WERI-Rb-1 (cell line): Measurements from ENCODE around the gene BSCL2.

Experiments used
- DNase-seq: peaks from one replicate; pipeline ENCODE4 v3.0.0-alpha.2; 2020
- H3K27ac ChIP-seq: fragments of 250-450 bp; sonication (Bioruptor Pico); 2 replicates; pipeline ENCODE4 v1.5.1; 2020; ENCODE audit warnings: mild to moderate bottlenecking, moderate library complexity
- H3K27me3 ChIP-seq: fragments of 250-450 bp; sonication (Bioruptor Pico); 2 replicates; pipeline ENCODE4 v1.5.1; 2021; ENCODE audit warnings: mild to moderate bottlenecking, low read depth, moderate library complexity; ENCODE audit not compliant: insufficient read depth, severe bottlenecking
- H3K36me3 ChIP-seq: fragments of 250-450 bp; sonication (Bioruptor Pico); 2 replicates; pipeline ENCODE4 v1.5.1; 2020; ENCODE audit warnings: mild to moderate bottlenecking, moderate library complexity
- H3K4me3 ChIP-seq: 2 replicates; pipeline ENCODE4 v1.5.1; 2011; ENCODE audit warnings: low read depth, mild to moderate bottlenecking, control low read depth, low read length
- H3K9me3 ChIP-seq: fragments of 250-450 bp; sonication (Bioruptor Pico); 2 replicates; pipeline ENCODE4 v1.5.1; 2021; ENCODE audit warnings: mild to moderate bottlenecking, moderate library complexity; ENCODE audit not compliant: severe bottlenecking
- TF ChIP-seq, protein P1 (sequence below): IDR thresholded peaks from 2 replicates; pipeline ENCODE4 v1.5.1; 2011; ENCODE audit warnings: low read depth, mild to moderate bottlenecking, control low read depth, inconsistent platforms, low read length

The BSCL2 gene

DNA sequence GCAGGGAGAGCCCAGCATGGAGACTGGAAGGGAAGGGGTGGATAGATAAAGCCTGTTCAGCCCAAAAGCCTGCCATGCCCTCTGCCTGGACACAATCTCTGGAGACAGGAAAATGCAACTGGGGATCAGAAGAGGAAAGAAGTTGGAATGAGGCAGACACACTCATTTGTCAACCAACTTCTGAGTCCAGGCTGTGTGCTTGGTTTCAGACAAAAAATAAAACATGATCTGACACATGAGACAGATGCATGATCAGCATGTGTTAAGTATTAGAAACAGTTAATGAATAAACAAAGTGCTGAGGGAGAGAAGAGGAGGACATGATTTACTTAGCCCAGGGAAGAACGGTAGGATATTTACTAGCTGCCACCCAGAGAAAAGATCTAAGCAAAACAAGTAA lies 18.7 kb downstream of the BSCL2 start:
- H3K27ac ChIP-seq: no peak overlapping the region
- TF ChIP-seq, protein P1, sequence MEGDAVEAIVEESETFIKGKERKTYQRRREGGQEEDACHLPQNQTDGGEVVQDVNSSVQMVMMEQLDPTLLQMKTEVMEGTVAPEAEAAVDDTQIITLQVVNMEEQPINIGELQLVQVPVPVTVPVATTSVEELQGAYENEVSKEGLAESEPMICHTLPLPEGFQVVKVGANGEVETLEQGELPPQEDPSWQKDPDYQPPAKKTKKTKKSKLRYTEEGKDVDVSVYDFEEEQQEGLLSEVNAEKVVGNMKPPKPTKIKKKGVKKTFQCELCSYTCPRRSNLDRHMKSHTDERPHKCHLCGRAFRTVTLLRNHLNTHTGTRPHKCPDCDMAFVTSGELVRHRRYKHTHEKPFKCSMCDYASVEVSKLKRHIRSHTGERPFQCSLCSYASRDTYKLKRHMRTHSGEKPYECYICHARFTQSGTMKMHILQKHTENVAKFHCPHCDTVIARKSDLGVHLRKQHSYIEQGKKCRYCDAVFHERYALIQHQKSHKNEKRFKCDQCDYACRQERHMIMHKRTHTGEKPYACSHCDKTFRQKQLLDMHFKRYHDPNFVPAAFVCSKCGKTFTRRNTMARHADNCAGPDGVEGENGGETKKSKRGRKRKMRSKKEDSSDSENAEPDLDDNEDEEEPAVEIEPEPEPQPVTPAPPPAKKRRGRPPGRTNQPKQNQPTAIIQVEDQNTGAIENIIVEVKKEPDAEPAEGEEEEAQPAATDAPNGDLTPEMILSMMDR: no peak
- DNase-seq: no peak
- no peak overlapping the region for H3K4me3 ChIP-seq
- H3K36me3 ChIP-seq: peaks cover 35% of the 10 kb centered on the region
- H3K9me3 ChIP-seq: no peaks in the 10 kb centered on the region
- no peaks in the 10 kb centered on the region for H3K27me3 ChIP-seq

DNA sequence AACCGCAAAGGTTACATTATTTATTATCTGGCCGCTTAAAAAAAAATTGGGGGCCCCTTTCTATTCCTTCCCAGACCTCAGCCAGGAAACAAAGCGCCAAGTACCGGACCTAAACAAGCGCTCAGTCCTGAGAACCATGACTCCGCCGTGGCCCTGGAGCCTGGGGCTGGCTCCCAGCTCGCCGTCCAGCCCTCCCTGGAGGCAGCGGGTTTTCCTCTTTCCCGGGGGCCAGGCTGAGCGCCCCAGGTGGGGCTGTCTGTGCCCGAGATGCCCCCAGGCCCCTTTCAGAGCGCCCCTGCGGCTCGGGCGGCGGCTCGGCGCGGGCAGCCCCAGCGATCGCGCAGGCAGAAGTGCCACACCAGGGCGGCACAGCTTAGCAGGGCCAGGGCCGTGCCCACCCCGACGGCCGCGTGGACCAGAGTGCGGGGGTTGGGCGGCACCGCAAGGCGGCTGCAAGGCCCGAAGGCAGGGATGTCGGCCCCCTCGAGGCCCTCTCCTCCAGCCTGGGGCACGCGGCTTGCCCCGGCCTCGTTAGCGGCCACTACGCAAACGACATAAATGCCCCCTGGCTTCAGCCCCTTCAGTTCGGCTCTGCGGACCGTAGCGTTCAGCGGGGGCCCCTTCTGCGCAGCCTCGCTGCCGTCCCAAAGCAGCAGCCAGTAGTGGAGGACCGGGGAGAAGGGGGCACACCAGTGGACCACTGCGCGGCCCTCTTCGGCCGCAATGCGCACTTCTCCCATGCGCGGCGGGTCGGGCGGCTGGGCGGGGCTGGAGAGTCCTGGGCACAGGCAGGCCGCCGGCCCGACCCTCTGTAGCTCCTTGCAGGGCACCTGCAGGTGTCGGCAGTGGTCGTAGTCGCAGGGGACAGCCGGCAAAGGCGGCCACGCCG lies 19.5 kb downstream of the BSCL2 start:
- H3K36me3 ChIP-seq: peaks cover 28% of the 10 kb centered on the region
- DNase-seq: no peak
- no peaks in the 10 kb centered on the region for H3K27me3 ChIP-seq
- H3K4me3 ChIP-seq: no peak overlapping the region
- no peaks in the 10 kb centered on the region for H3K9me3 ChIP-seq
- TF ChIP-seq, protein P1: no peak
- no peak overlapping the region for H3K27ac ChIP-seq

DNA sequence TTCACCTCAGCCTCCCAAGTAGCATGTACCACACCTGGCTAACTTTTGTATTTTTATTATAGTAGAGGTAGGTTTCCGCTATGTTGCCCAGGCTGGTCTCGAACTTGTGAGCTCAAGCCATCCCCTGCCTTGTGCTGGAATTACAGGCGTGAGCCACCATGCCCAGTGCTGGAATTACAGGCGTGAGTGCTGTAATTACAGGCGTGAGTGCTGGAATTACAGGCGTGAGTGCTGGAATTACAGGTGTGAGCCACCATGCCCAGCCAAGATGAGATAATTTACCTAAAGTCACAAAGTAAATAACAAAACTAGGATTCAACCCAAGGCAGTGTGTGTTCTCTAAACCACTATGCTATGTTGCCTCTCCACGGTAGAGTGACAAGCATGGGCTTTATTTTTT lies 24.7 kb downstream of the BSCL2 start:
- no peaks in the 10 kb centered on the region for H3K27me3 ChIP-seq
- no peak overlapping the region for H3K4me3 ChIP-seq
- no peaks in the 10 kb centered on the region for H3K9me3 ChIP-seq
- TF ChIP-seq, protein P1: no peak
- H3K36me3 ChIP-seq: peaks cover 9% of the 10 kb centered on the region
- DNase-seq: no peak
- H3K27ac ChIP-seq: no peak overlapping the region

DNA sequence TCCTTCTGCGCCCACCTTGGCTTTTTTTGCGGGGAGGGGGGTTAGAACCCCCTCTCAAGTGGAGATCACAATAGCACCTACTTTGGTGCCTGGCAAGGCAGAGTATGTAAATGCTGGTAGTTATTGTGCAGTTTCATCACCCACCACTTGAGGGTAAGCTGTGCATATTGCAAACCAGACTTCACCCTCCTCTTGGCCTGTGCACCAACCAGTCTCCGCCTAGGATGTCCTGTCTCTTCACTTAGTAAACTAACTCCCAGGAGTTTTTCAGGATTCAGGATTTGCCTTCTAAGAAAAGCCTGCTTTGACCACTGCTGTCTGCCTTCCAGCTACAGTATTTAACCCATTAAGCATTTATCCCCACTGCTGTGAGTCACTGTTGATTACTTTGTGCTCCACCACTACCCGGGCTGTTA lies 26.4 kb downstream of the BSCL2 start:
- H3K36me3 ChIP-seq: peaks cover 26% of the 10 kb centered on the region
- no peak overlapping the region for H3K4me3 ChIP-seq
- peak overlapping the region; percentile 1 for H3K27ac ChIP-seq
- DNase-seq: peak; percentile 68
- no peaks in the 10 kb centered on the region for H3K9me3 ChIP-seq
- H3K27me3 ChIP-seq: no peaks in the 10 kb centered on the region
- TF ChIP-seq, protein P1: peak; percentile 78

DNA sequence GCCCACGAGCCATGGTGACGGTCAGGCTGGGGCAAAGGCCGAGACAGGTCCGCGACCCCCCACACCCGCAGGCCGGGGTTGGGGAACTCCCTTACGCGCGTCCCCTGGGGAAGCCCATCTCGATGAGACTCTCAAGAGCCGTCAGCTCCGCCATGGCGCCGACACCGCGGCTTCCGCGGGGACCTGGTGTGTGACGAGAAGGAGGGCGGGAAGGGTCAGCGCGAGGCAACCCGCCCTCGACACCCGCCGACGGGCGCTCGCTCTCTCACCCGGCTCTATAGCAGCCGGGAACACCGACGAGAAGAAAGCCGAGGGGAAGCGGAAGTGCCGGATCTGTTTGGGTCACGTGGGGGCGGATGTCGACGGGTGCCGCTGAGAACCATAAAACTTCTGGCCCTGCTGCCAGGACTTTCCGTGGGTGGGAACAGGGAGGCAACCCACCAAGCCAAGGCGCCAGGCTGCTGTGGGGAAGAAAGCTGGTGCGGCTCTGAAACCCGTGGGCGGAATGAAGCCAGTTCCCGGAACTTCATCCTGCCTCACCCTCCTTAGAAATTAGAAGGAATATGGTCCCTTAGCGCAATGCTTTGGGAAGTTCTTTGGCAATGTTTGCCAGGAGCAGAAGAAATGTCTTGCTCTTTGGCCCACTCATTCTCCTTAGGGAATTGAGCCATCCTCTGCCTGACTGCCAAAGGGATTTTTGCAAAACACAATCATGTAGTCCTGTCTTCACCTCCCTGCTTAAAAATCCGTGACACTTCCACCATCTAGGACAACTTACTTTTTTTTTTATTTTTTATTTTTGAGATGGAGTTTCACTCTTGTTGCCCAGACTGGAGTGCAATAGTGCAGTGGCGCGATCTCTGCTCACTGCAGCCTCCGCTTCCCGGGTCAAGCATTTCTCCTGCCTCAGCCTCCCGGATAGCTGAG lies 28.2 kb downstream of the BSCL2 start, which contains the start of gene UBXN1:
TSS of gene UBXN1 (minus strand) at position 304 of the 927 bp plus-strand sequence. CDS start at position 154, 150 bp downstream.
- TF ChIP-seq, protein P1: no peak
- peak within 1 kb of the TSS; percentile 85 for H3K27ac ChIP-seq
- peaks cover 40% of the 10 kb centered on the region for H3K36me3 ChIP-seq
- H3K4me3 ChIP-seq: peak within 1 kb of the TSS; percentile 88
- no peaks in the 10 kb centered on the region for H3K27me3 ChIP-seq
- H3K9me3 ChIP-seq: no peaks in the 10 kb centered on the region
- peak; percentile 87 for DNase-seq
